HG03378 (cell line): Measurements from ENCODE around the gene MSMB.
"Not testable (repeated sequence)": the region's sequence is repeated elsewhere in the genome, so short reads cannot be mapped to it uniquely, and the experiment has no call there.

Experiments used
- ATAC-seq: cut with Tn5 transposase; IDR thresholded peaks from one replicate; pipeline ENCODE4 v1.9.1; 2021; ENCODE audit warnings: mild to moderate bottlenecking, moderate library complexity; ENCODE audit not compliant: unreplicated experiment

MSMB gene

GRCh38 chr10:46070749-46071148, 24.7 kb upstream of the MSMB start:
- no peak for ATAC-seq

DNA sequence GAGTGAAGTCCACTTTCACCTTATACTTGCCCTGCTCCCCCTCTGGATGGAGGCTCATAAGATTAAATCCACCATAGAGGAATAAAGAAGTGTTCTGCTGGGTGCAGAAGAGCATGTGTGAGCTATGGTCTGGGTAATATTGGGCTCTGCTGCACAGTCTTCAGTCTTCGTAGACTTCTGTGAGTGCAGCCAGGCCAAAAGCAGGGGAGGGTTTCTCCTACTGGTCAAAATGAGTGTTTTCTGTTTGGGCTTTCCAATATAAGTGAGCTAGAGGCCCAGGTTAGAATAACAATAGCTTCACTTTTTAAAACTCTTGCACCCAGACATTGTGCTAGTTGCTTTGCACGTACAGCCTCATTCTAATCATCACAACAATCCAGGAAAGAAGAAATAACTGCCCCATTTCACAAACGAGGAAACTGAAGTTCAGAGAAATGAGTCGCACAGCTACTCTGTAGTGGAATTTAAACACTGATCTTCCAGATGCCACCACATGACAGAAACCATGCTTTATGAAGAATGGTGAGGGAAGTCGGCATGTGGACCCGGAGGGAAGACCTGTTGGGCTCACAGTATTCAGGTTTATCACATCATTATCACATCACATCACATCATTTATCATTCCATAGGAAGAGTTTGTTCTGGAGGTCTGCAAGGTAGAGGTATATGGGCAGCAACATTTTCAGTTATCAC, 23.8 kb upstream of the MSMB start:
- no peak for ATAC-seq

DNA sequence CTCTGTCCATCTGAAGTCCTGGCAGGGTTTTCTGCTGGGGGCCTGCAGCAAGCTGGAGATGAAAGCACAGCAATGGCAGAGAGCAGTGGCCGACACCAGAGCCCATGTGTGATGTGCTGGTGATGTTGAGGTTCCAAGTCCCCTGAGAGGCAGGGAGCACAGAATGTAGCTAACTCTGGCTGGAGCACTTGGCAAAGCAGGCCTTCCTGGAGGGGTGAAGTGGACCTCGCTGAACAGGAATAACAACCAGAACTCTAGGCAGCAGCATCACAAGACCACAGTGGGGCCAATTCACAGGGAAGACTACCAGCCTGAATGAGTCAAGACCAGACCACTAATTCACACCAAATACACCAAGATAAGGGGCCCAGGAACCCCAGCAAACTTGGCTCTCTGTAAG, 22.8 kb upstream of the MSMB start:
- no peak for ATAC-seq

GRCh38 chr10:46068117-46068516, 22.0 kb upstream of the MSMB start:
- ATAC-seq, result no peak

GRCh38 chr10:46064269-46064817, 18.3 kb upstream of the MSMB start:
- ATAC-seq, result no peak

DNA sequence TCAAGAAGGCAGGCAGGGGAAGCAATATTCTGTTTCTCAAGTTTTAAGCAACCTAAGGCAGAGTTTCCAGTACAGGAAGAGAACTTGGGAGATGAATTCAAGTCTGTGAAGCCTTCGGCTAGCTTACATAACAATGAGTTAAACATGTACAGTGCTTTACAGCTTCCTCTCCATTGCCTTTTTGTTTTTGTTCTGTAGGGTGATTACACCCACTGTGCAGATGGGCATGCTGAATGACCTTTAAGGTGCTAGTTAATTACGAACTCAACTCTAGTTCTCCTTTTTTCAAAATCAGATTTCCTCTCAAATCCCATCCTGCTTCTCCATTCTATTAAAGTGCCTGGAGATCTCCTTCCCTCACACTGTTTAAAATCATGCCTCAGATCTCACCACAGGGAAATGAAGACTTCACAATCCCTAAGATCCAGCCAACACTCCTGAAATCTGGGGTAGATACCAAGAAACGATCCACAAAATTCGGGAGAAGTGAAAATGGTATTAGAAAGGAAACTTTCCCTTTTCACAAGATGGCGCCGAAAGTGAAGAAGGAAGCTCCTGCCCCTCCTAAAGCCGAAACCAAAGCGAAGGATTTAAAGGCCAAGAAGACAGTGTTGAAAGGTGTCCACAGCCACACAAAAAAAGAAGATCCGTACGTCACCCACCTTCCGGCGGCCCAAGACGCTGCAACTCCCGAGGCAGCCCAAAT, 16.8 kb upstream of the MSMB start:
- ATAC-seq, result no peak

DNA sequence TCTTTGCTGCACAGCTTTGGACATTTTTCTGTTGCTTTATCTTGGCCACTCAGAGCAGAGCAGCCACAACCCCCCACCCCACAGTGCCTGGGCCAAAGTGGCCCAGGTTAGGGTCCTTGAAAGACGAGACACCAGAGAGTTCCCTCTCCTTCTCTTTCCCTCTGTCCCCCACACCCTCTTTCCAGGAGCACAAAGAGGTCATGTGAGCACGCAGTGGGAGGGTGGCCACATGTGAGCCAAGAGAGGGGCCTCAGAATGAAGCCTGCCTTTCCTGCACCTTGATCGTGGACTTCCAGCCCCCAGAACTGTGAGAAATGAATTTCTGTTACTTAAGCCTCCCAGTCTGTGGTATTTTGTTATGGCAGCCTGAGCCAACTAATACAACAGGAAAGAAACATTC, 14.6 kb upstream of the MSMB start:
- ATAC-seq, result no peak

DNA sequence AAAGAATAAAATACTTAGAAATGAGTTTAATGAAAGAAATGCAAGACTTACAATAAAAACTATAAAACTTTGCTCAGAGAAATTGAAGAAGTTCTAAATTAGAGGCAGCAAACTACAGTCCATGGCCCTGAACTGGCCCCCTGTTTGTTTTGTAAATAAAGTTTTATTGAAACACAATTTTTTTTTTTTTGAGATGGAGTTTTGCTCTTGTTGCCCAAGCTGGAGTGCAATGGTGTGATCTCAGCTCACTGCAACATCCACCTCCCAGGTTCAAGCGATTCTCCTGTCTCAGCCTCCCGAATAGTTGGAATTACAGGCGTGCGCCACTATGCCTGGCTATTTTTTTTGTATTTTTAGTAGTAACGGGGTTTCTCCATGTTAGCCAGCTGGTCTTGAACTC, 11.9 kb upstream of the MSMB start:
- not testable (repeated sequence) for ATAC-seq

DNA sequence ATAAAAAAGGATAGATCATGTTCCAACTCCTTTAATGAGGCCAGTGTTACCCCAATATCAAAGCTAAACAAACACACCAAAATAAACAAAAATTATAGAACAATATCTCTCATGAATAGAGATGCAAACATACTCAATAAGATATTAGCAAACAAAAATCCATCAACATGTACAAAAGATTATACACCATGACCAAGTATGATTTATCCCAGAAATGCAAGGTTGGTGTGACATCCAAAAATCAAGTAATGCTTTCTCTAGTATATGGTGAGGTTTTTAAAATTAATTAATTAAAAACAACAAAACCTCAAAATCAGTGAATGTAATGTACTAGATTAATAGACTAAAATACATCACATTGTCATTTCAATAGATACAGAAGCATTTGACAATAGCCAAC, 11.0 kb upstream of the MSMB start:
- no peak for ATAC-seq

DNA sequence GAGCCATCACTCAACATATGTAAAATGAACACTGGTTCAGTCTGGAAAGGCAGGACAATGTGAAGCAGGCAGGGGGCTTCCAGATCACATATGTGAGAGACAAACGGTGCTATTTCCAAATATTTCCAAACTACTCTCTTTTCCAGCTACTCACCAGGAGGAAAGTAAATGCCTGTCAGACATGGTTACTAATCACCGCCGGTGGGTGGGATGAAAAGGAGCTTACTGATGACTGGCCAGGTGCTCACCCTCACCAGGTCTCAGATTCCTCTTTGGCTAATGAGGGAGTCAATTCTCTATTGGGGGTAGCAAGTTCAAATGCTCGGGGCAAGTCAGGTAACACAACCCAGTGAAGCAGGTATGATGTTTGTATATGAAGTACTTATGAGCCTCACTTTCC, 9.7 kb upstream of the MSMB start:
- no peak for ATAC-seq

GRCh38 chr10:46053534-46054434, 7.7 kb upstream of the MSMB start:
- no peak for ATAC-seq

DNA sequence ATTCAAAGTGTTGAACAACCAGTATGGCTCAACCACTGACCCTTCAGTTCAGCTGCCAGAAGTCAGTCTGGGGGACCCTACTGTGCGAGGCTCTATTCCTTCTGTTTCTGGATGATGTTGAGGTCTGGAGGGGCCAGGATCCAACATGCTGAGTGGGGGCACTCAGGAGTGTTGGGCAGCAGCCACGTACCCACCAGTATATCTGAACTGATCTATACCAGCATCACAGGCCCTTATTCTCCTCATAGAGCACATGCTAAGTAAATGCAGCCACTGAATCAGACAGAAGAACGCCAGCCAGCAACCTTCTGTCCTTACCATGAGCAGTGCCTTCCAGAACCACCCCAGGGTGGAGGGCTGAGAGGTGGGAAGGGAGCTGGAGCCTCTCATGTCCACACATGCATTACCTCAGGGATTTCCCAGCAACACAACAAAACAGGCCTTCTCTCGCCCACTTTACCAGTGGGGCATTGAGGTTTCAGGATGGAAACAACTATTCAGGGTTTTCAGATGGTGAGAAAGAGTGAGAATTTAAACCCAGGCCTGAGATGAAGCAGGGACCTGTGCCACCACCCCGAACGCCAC, 6.8 kb upstream of the MSMB start:
- no peak for ATAC-seq

DNA sequence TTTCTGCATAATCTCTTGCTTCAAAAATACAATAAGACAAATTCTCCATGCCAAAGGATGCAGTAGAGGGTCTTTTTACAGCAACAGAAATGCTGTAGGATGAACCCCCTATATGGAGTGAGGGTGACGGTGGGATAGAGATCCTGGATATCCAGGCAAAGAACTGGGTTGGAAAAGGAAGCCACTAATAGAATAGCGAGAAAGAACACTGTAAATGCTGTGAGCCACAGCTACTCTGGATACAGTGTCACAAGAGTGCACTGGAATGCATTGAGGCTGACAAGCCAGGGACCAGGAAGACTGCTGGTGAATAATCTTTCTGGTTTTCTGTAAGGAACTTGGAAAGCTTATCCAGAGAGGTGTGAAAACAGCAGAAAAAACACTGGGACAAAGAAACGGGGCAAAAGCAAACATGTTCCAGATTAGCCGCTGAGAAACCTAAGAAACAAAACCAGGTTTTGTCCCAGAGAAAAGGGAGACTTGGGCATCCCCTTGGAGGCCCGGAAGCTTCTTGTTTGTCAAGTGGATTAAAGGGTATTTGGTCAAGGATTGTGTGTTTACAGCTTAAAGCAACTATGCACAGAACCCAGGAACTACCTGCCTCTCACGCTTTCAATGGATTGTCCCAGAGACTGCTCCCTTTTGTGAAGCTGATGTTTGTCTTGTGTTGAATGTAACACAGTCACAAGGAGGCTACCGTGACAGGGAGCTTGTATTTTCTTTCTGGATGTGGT, 6.2 kb upstream of the MSMB start:
- ATAC-seq, result no peak

DNA sequence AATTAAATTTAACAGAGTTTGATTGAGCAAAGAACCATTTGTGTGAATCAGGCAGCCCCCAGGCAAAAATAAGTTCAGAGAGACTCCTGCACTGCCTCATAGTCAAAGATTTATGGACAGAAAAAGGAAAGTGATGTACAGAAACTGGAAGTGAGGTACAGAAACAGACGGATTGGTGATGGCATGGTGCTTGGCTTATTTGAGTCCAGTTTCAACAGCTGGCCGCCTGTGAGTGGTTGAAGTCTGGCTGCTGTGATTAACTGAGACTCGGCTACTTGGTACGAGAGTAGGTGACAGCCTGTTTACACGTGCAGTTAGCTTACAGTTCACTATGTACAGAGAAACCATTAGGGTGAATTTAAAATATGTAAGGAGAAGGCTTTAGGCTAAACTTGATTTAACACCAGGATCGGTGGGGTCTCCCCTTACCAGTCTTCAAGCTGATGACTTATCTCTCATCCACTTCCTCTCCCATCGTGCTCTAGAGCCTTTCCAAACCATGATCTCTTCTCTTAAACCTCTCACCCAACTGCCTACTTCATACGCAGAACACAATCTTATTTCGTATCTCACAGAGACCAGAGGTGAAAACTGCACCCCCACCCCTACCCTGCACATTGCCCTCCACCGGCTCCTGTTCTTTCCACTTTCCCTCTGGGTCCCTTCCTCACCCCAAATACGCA, 5.0 kb upstream of the MSMB start:
- ATAC-seq, result no peak

- ATAC-seq, result not testable (repeated sequence)
These were observed 3.4 kb upstream of the MSMB start for GRCh38 chr10:46049497-46049831.

GRCh38 chr10:46048152-46048551, 2.1 kb upstream of the MSMB start:
- no peak for ATAC-seq

GRCh38 chr10:46042527-46042926, 3.5 kb downstream of the MSMB start:
- ATAC-seq, result no peak

DNA sequence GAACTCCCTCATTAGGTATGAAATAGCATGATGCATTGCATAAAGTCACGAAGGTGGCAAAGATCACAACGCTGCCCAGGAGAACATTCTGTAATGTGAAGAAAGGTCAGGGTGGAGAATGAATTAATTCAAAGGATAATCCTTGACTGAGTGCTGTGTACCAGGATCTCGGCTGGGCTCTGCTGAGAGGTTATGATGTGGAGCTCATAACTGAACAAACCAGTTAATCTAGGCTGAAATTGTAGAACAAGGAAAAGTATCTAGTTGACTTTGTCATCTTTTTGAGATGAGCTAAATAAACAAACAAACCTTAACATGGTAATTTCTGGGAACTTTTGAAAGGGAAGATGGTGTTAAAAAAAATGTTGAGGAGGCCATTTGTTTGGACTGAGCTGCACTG, 6.1 kb downstream of the MSMB start:
- ATAC-seq, result no peak

DNA sequence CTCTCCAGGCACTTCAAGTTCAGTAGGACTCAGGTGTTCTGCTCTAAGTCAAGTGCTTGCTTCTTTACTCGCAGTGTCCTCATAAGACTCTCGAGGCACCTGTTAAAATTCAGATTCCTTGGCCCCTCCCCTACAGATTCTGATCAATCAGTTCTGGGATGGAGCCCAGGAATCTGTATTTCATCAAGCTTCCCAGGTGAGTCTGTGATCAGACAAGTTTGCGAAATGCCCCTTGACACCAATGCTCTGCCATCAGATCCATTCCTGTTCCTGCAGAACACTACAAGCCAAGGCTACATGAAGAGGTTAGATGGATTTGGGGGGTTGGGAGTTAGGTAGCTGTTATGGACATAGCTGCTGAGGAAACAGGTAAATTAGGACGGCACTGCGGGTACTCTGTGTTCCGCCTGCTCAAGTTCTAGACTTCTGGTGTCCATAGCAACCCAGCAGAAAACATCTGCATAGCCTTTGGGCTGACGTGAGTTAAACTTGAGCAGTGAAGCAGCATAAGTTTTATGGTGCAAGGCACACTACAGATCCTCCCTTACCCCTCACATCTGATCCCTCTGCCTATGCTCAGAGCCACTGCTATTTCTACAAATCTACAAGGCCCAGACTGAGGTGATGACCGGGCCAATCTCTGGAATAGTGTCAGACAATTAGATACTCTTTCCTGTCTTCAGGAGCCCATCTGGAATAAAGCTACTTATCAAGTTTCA, 8.8 kb downstream of the MSMB start:
- no peak for ATAC-seq
